Measurements from ENCODE around the gene TMEFF2. TPM values are rescaled to one million over a fixed set of nuclear protein-coding genes. Genes with fewer than 3 reads are reported as not detected.

Gene TMEFF2
- total and polyA plus RNA-seq, 12 donors: 0.16 to 2.7 (median 0.58) TPM; not detected in 2

DNA sequence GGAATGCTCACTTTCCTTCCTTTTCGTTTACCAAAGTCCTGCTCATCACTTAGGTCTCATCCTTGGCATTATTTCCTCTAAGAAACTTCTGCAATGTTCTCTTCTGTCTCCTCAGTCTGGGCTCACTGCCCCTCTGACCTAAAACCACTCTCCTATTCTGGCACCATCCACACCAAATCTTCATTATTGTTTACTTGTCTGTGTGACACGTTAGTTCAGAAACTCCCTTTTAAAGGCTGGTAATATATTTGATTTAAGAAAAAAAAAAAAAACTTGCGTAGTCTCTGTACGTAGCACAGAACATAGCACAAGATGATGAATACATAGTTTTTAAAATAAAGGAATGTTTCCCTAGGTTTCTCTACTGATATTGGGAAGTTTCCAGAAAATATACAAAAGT is 229.0 kb downstream of the TMEFF2 start:
- no peak overlapping the region for H3K4me3 ChIP-seq
- no peaks in the 10 kb centered on the region for H3K9me3 ChIP-seq (replicated peaks in 1 of 3)
- H3K27ac ChIP-seq: no peak overlapping the region
- no peaks in the 10 kb centered on the region for H3K27me3 ChIP-seq
- intact Hi-C loops (cut with DNase I): no loop called here
- TF ChIP-seq POLR2A (IDR thresholded peaks at IDR 0.05): no peak
- TF ChIP-seq, protein P1, sequence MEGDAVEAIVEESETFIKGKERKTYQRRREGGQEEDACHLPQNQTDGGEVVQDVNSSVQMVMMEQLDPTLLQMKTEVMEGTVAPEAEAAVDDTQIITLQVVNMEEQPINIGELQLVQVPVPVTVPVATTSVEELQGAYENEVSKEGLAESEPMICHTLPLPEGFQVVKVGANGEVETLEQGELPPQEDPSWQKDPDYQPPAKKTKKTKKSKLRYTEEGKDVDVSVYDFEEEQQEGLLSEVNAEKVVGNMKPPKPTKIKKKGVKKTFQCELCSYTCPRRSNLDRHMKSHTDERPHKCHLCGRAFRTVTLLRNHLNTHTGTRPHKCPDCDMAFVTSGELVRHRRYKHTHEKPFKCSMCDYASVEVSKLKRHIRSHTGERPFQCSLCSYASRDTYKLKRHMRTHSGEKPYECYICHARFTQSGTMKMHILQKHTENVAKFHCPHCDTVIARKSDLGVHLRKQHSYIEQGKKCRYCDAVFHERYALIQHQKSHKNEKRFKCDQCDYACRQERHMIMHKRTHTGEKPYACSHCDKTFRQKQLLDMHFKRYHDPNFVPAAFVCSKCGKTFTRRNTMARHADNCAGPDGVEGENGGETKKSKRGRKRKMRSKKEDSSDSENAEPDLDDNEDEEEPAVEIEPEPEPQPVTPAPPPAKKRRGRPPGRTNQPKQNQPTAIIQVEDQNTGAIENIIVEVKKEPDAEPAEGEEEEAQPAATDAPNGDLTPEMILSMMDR (IDR thresholded peaks at IDR 0.05): no peak
- 75 to 85% (median 79%) methylated on average over 4 of the region's 4 CpGs for WGBS, 4 donors
- no peaks in the 10 kb centered on the region for H3K4me1 ChIP-seq (replicated peaks in 1 of 2)
- no peaks in the 10 kb centered on the region for H3K36me3 ChIP-seq (replicated peaks in 1 of 2)
- no peak for DNase-seq

DNA sequence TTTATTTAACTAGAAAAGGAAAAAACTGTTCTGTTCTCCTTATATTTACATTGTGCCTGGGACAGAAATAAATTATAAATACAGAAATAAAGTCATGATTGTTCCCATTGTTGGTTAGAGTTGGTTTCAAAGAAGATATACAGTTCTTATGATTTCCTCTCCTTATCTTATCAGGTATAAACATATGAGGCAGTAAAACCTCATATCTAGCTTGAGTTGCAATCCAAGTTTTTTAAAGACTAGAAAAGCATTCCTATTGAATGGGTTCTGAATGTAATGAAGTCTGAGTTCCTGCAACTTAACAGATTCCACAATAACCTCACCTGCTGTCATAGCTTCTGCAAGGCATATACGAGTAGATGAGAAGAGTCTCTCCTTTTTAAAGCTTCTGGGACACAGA is 233.2 kb downstream of the TMEFF2 start:
- Histone ChIP-seq H3K4me1 (replicated peaks in 1 of 2) (no peaks in the 10 kb centered on the region), H3K27me3 (no peaks in the 10 kb centered on the region), H3K36me3 (replicated peaks in 1 of 2) (no peaks in the 10 kb centered on the region), H3K9me3 (replicated peaks in 1 of 3) (no peaks in the 10 kb centered on the region), H3K4me3 (no peak overlapping the region), H3K27ac (no peak overlapping the region)
- DNase-seq: no peak
- intact Hi-C loops (cut with DNase I): no loop called here
- 56 to 81% (median 61%) methylated on average over 1 of the region's 1 CpG for WGBS, 4 donors
- TF ChIP-seq, protein P1 (IDR thresholded peaks at IDR 0.05): no peak
- no peak for TF ChIP-seq POLR2A (IDR thresholded peaks at IDR 0.05)

DNA sequence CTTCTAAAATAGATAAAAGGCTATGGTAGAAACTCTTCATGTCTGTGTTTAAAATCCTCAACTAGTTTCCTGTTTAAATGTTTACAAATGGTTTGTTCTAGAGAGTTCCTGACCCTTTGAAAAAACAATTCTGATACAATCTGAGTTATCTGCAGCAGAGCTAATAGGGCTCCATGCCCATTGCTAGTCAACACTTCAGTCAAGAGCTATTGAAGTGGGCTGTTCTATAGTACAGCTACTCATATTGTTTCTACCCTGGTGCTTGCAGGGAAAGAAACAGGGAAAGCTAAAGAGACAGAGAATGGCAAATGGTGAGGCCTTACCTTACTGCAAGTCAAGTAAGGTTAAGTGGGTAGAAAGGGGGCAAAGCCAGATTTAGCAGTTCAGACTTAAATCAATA is 235.5 kb downstream of the TMEFF2 start:
- Histone ChIP-seq H3K36me3 (replicated peaks in 1 of 2) (no peaks in the 10 kb centered on the region), H3K27ac (no peak overlapping the region), H3K4me1 (replicated peaks in 1 of 2) (no peaks in the 10 kb centered on the region), H3K27me3 (no peaks in the 10 kb centered on the region), H3K4me3 (no peak overlapping the region), H3K9me3 (replicated peaks in 1 of 3) (no peaks in the 10 kb centered on the region)
- intact Hi-C loops (cut with DNase I): no loop called here
- no peak for TF ChIP-seq POLR2A (IDR thresholded peaks at IDR 0.05)
- TF ChIP-seq, protein P1 (IDR thresholded peaks at IDR 0.05): no peak
- DNase-seq: no peak

DNA sequence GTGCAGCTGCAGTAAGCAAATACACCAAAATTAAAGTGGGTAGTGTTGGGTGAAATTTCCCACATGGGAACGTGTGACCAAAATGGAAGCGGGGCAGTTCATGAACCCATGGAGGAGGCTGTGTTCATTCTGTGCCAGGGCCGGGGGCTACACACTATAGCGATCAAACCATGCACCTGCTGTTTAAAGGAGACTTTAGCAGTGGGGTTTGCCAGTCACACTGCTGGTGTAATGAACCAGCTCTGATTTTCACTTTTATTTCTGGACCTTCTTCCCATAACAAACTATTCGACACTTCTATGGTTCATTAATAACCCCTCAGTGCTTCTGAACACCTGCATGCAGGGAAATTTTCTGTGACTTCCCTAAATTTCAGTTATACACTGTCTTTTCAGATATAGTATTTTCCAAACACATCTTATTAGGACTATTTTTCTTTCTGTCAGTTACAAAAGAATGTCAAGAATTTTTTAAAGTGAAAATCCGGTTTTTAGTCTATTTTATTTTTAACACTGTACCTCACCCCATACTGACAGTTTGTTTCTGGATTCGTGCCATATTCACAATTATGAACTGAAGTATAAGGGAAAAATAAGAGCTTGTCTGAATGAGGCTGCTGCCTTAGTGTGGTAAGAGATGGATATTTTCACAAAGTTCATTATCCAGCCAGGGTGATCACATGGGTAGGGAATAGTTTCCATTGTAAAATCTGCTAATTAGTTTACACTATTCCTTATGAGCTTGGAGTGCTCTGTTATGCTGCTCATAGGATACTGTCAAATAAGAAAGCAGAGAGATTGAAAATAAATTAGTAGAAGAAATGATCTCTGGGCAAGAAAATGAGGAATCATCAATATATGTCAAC is 236.5 kb downstream of the TMEFF2 start:
- no peak overlapping the region for H3K4me3 ChIP-seq
- H3K4me1 ChIP-seq (replicated peaks in 1 of 2): no peaks in the 10 kb centered on the region
- DNase-seq: no peak
- H3K9me3 ChIP-seq (replicated peaks in 1 of 3): no peaks in the 10 kb centered on the region
- no peaks in the 10 kb centered on the region for H3K27me3 ChIP-seq
- 38 to 49% (median 46%) methylated on average over 6 to 7 of the region's 7 CpGs for WGBS, 4 donors
- intact Hi-C loops (cut with DNase I): no loop called here
- no peaks in the 10 kb centered on the region for H3K36me3 ChIP-seq (replicated peaks in 1 of 2)
- TF ChIP-seq, protein P1 (IDR thresholded peaks at IDR 0.05): no peak
- no peak for TF ChIP-seq POLR2A (IDR thresholded peaks at IDR 0.05)
- no peak overlapping the region for H3K27ac ChIP-seq
